Calu3 (cell line): ENCODE measurements around the gene ABCG1. TPM values are rescaled to one million over a fixed set of nuclear protein-coding genes. Genes with fewer than 3 reads are reported as not detected.

Experiments
- BruUV-seq: library from RNA; stranded (reverse); fragments of 400-500 nt; replicated peaks from 2 replicates; lab custom pipeline; 2021; lab: Mats Ljungman, UMichigan
- CTCF ChIA-PET: fragments of 300-600 bp; sonication (Branson Sonifier 250); formaldehyde crosslinking; loops from one replicate; lab custom pipeline; 2022; ENCODE audit warnings: antibody characterized with exemption; lab: Charles Lee
- DNase-seq: peaks from one replicate; pipeline ENCODE4 v3.0.0; 2022
- H3K27ac Mint-ChIP-seq: one replicate; pipeline ENCODE4 v1.8.0; 2022; ENCODE audit warnings: mixed read lengths; ENCODE audit not compliant: unreplicated experiment
- H3K27me3 Mint-ChIP-seq: one replicate; pipeline ENCODE4 v1.8.0; 2022; ENCODE audit warnings: mixed read lengths; ENCODE audit not compliant: unreplicated experiment
- H3K36me3 Mint-ChIP-seq: one replicate; pipeline ENCODE4 v1.8.0; 2022; ENCODE audit warnings: mild to moderate bottlenecking, moderate library complexity, mixed read lengths; ENCODE audit not compliant: insufficient read depth, unreplicated experiment
- H3K4me1 Mint-ChIP-seq: one replicate; pipeline ENCODE4 v1.8.0; 2022; ENCODE audit warnings: mild to moderate bottlenecking, low read depth, mixed read lengths; ENCODE audit not compliant: unreplicated experiment
- H3K4me3 Mint-ChIP-seq: one replicate; pipeline ENCODE4 v1.8.0; 2022; ENCODE audit warnings: mild to moderate bottlenecking, low read depth, moderate library complexity, mixed read lengths; ENCODE audit not compliant: unreplicated experiment
- H3K9me3 Mint-ChIP-seq: one replicate; pipeline ENCODE4 v1.8.0; 2022; ENCODE audit warnings: low read depth, mixed read lengths; ENCODE audit not compliant: unreplicated experiment
- CTCF ChIP-seq: fragments of 200-600 bp; IDR thresholded peaks from one replicate; pipeline ENCODE4 v1.8.0; 2022; ENCODE audit warnings: antibody characterized with exemption; ENCODE audit not compliant: unreplicated experiment
- intact Hi-C: fragments of 100-400 bp; cut with micrococcal nuclease; formaldehyde crosslinking; loops from one replicate; pipeline ENCODE4 v1.10.0; 2022; ENCODE audit not compliant: unreplicated experiment
- total RNA-seq: library from RNA; stranded (reverse); gene quantifications from 2 replicates; pipeline ENCODE4 v1.2.3, GENCODE V29; 2022

Gene ABCG1
- total RNA-seq, 1 experiment from 2014 or later = 0.19 TPM

GRCh38 chr21:42337276-42337675 lies 118.3 kb downstream of the ABCG1 start:
- CTCF ChIA-PET = interaction anchor here (0.6 to 1.1 kb wide), 2 partner anchors 27 to 28 kb away, joined by 3 to 5 read pairs; no protein-coding TSS in a partner anchor
- no TSS peak for BruUV-seq
- no peak for TF ChIP-seq CTCF
- peaks cover 14% of the 10 kb centered on the region for H3K27me3 Mint-ChIP-seq
- intact Hi-C loops = no loop called here
- H3K27ac Mint-ChIP-seq = no peak overlapping the region
- H3K4me3 Mint-ChIP-seq = peak overlapping the region; percentile 30
- DNase-seq = no peak
- H3K36me3 Mint-ChIP-seq = no peaks in the 10 kb centered on the region
- peaks cover 8% of the 10 kb centered on the region for H3K4me1 Mint-ChIP-seq
- no peaks in the 10 kb centered on the region for H3K9me3 Mint-ChIP-seq

GRCh38 chr21:42337830-42338728 lies 119.1 kb downstream of the ABCG1 start:
- CTCF ChIA-PET = interaction anchor here (0.6 to 1.6 kb wide), 5 partner anchors 23 to 193 kb away, joined by 3 to 5 read pairs (median 4); no protein-coding TSS in a partner anchor
- Mint-ChIP-seq H3K27me3 (peaks cover 14% of the 10 kb centered on the region), H3K4me1 (peaks cover 8% of the 10 kb centered on the region), H3K4me3 (peak overlapping the region; percentile 30), H3K36me3 (no peaks in the 10 kb centered on the region), H3K9me3 (no peaks in the 10 kb centered on the region), H3K27ac (no peak overlapping the region)
- TF ChIP-seq CTCF = peak; percentile 30
- DNase-seq = peak; percentile 76
- intact Hi-C loops = no loop called here
- no TSS peak for BruUV-seq

- no peaks in the 10 kb centered on the region for H3K36me3 Mint-ChIP-seq
- intact Hi-C loops = no loop called here
- CTCF ChIA-PET = interaction anchor here (0.6 to 1.6 kb wide), 4 partner anchors 9 to 194 kb away, joined by 3 to 5 read pairs (median 4); no protein-coding TSS in a partner anchor
- no peak overlapping the region for H3K4me3 Mint-ChIP-seq
- no peak for TF ChIP-seq CTCF
- H3K27me3 Mint-ChIP-seq = peaks cover 5% of the 10 kb centered on the region
- H3K4me1 Mint-ChIP-seq = peaks cover 8% of the 10 kb centered on the region
- no peak for DNase-seq
- no TSS peak for BruUV-seq
- H3K9me3 Mint-ChIP-seq = no peaks in the 10 kb centered on the region
- no peak overlapping the region for H3K27ac Mint-ChIP-seq
Measured at GRCh38 chr21:42338729-42339715, 120.1 kb downstream of the ABCG1 start.
